ENCODE measurements around the gene ADCY10. TPM values are rescaled to one million over a fixed set of nuclear protein-coding genes. Genes with fewer than 3 reads are reported as not detected.
"Not testable (repeated sequence)": the region's sequence is repeated elsewhere in the genome, so short reads cannot be mapped to it uniquely, and the experiment has no call there.

ADCY10 gene
- total RNA-seq, 4 donors from 2014 or later: not detected

- H3K36me3 ChIP-seq: no peaks in the 10 kb centered on the region
- no peak for DNase-seq (ENCODE audit: low spot score in 2 of 2)
- no peaks in the 10 kb centered on the region for H3K27me3 ChIP-seq
- H3K4me3 ChIP-seq: no peak overlapping the region
- 93% methylated on average over 4 of the region's 4 CpGs for WGBS
- TF ChIP-seq EP300 (IDR thresholded peaks at IDR 0.05): no peak
- TF ChIP-seq POLR2AphosphoS5 (IDR thresholded peaks at IDR 0.05): no peak
- no peak for TF ChIP-seq POLR2A (IDR thresholded peaks at IDR 0.05)
- TF ChIP-seq CTCF (IDR thresholded peaks at IDR 0.05): no peak
- peaks cover 6% of the 10 kb centered on the region for H3K4me1 ChIP-seq
- no peak overlapping the region for H3K27ac ChIP-seq
- no peaks in the 10 kb centered on the region for H3K9me3 ChIP-seq
These were observed 13.0 kb downstream of the ADCY10 start for GRCh38 chr1:167900907-167901306.

- TF ChIP-seq POLR2AphosphoS5 (IDR thresholded peaks at IDR 0.05) (no peak), POLR2A (IDR thresholded peaks at IDR 0.05) (no peak)
- WGBS: 42% methylated on average over 4 of the region's 4 CpGs
- no peaks in the 10 kb centered on the region for H3K36me3 ChIP-seq
- H3K4me3 ChIP-seq: no peak overlapping the region
- peaks cover 6% of the 10 kb centered on the region for H3K4me1 ChIP-seq
- peak in 1 of 2 donors; percentile 68 for DNase-seq (ENCODE audit: low spot score in 2 of 2)
- no peak overlapping the region for H3K27ac ChIP-seq
- H3K9me3 ChIP-seq: no peaks in the 10 kb centered on the region
- H3K27me3 ChIP-seq: no peaks in the 10 kb centered on the region
These were observed 14.7 kb downstream of the ADCY10 start for GRCh38 chr1:167899253-167899681.

- H3K4me3 ChIP-seq: no peak overlapping the region
- no peak overlapping the region for H3K27ac ChIP-seq
- TF ChIP-seq EP300 (IDR thresholded peaks at IDR 0.05) (no peak), POLR2AphosphoS5 (IDR thresholded peaks at IDR 0.05) (no peak), CTCF (IDR thresholded peaks at IDR 0.05) (no peak), POLR2A (IDR thresholded peaks at IDR 0.05) (no peak)
- H3K27me3 ChIP-seq: no peaks in the 10 kb centered on the region
- WGBS: 95% methylated on average over 9 of the region's 9 CpGs
- H3K36me3 ChIP-seq: no peaks in the 10 kb centered on the region
- H3K9me3 ChIP-seq: no peaks in the 10 kb centered on the region
- no peak for DNase-seq (ENCODE audit: low spot score in 2 of 2)
- peaks cover 6% of the 10 kb centered on the region for H3K4me1 ChIP-seq
These were observed 15.2 kb downstream of the ADCY10 start for GRCh38 chr1:167898578-167899222.

GRCh38 chr1:167893798-167894197 lies 20.1 kb downstream of the ADCY10 start:
- no peaks in the 10 kb centered on the region for H3K27me3 ChIP-seq
- no peak overlapping the region for H3K4me3 ChIP-seq
- 83% methylated on average over 2 of the region's 2 CpGs for WGBS
- H3K36me3 ChIP-seq: no peaks in the 10 kb centered on the region
- no peak for DNase-seq (ENCODE audit: low spot score in 2 of 2)
- no peak for TF ChIP-seq EP300 (IDR thresholded peaks at IDR 0.05)
- no peak for TF ChIP-seq POLR2AphosphoS5 (IDR thresholded peaks at IDR 0.05)
- TF ChIP-seq CTCF (IDR thresholded peaks at IDR 0.05): no peak
- no peak for TF ChIP-seq POLR2A (IDR thresholded peaks at IDR 0.05)
- no peaks in the 10 kb centered on the region for H3K9me3 ChIP-seq
- H3K27ac ChIP-seq: no peak overlapping the region
- H3K4me1 ChIP-seq: no peaks in the 10 kb centered on the region

- no peaks in the 10 kb centered on the region for H3K4me1 ChIP-seq
- DNase-seq (ENCODE audit: low spot score in 2 of 2): no peak
- no peak overlapping the region for H3K4me3 ChIP-seq
- H3K27ac ChIP-seq: no peak overlapping the region
- no peaks in the 10 kb centered on the region for H3K36me3 ChIP-seq
- TF ChIP-seq POLR2A (IDR thresholded peaks at IDR 0.05) (no peak), CTCF (IDR thresholded peaks at IDR 0.05) (no peak), EP300 (IDR thresholded peaks at IDR 0.05) (no peak), POLR2AphosphoS5 (IDR thresholded peaks at IDR 0.05) (no peak)
- H3K9me3 ChIP-seq: no peaks in the 10 kb centered on the region
- no peaks in the 10 kb centered on the region for H3K27me3 ChIP-seq
These were observed 23.5 kb downstream of the ADCY10 start for GRCh38 chr1:167890400-167890799.

- WGBS: 95% methylated on average over 2 of the region's 2 CpGs
- H3K4me3 ChIP-seq: not testable (repeated sequence)
These were observed 26.7 kb downstream of the ADCY10 start for GRCh38 chr1:167887187-167887586.

More at GRCh38 chr1:167887187-167887586, 26.7 kb downstream of the ADCY10 start:
- not testable (repeated sequence) for H3K9me3 ChIP-seq; H3K27me3 ChIP-seq; H3K36me3 ChIP-seq; DNase-seq (ENCODE audit: low spot score in 2 of 2); H3K27ac ChIP-seq; H3K4me1 ChIP-seq
